Measurements from ENCODE around the gene MED31. TPM values are rescaled to one million over a fixed set of nuclear protein-coding genes. Genes with fewer than 3 reads are reported as not detected.

MED31 gene
- total and polyA plus RNA-seq, 3 donors from 2014 or later: 14.9 to 31.3 (median 19.3) TPM

- TF ChIP-seq CTCF (IDR thresholded peaks at IDR 0.05) (no peak), POLR2A (IDR thresholded peaks at IDR 0.05) (no peak)
- intact Hi-C loops (cut with DNase I; ENCODE audit: low total_unique reads): loop anchor here (10.0 kb wide), 1 partner anchor 336 kb away; no protein-coding TSS in a partner anchor
- Histone ChIP-seq H3K27ac (no peak overlapping the region), H3K4me1 (no peaks in the 10 kb centered on the region), H3K36me3 (ENCODE audit: low read depth, missing control alignments) (no peaks in the 10 kb centered on the region), H3K27me3 (no peaks in the 10 kb centered on the region), H3K9me3 (no peaks in the 10 kb centered on the region), H3K4me3 (no peak overlapping the region)
- WGBS, 2 donors: 55 to 69% methylated on average over 13 to 14 of the region's 14 CpGs
- DNase-seq: no peak
Observed at GRCh38 chr17:6668727-6669425, 17.5 kb upstream of the MED31 start.

GRCh38 chr17:6668219-6668618 is 16.8 kb upstream of the MED31 start:
- Histone ChIP-seq H3K27ac (no peak overlapping the region), H3K4me1 (no peaks in the 10 kb centered on the region), H3K9me3 (no peaks in the 10 kb centered on the region), H3K27me3 (no peaks in the 10 kb centered on the region), H3K36me3 (ENCODE audit: low read depth, missing control alignments) (no peaks in the 10 kb centered on the region), H3K4me3 (no peak overlapping the region)
- TF ChIP-seq CTCF (IDR thresholded peaks at IDR 0.05) (no peak), POLR2A (IDR thresholded peaks at IDR 0.05) (no peak)
- no peak for DNase-seq
- WGBS, 2 donors: 87 to 93% methylated on average over 17 of the region's 17 CpGs
- intact Hi-C loops (cut with DNase I; ENCODE audit: low total_unique reads): loop anchor here (10.0 kb wide), 1 partner anchor 337 kb away; no protein-coding TSS in a partner anchor

GRCh38 chr17:6667516-6667915 is 16.1 kb upstream of the MED31 start:
- Histone ChIP-seq H3K9me3 (no peaks in the 10 kb centered on the region), H3K36me3 (ENCODE audit: low read depth, missing control alignments) (no peaks in the 10 kb centered on the region), H3K27me3 (no peaks in the 10 kb centered on the region), H3K27ac (no peak overlapping the region), H3K4me1 (no peaks in the 10 kb centered on the region), H3K4me3 (no peak overlapping the region)
- intact Hi-C loops (cut with DNase I; ENCODE audit: low total_unique reads): loop anchor here (10.0 kb wide), 1 partner anchor 337 kb away; no protein-coding TSS in a partner anchor
- whole genome bisulfite sequencing, 2 donors: 74 to 76% methylated on average over 6 of the region's 6 CpGs
- TF ChIP-seq POLR2A (IDR thresholded peaks at IDR 0.05): no peak
- TF ChIP-seq CTCF (IDR thresholded peaks at IDR 0.05): no peak
- DNase-seq: no peak

GRCh38 chr17:6666557-6666956 is 15.2 kb upstream of the MED31 start:
- intact Hi-C loops (cut with DNase I; ENCODE audit: low total_unique reads): loop anchor here (10.0 kb wide), 1 partner anchor 338 kb away; no protein-coding TSS in a partner anchor

More at GRCh38 chr17:6666557-6666956, 15.2 kb upstream of the MED31 start:
- 70 to 93% methylated on average over 3 to 6 of the region's 6 CpGs for WGBS, 2 donors
- Histone ChIP-seq H3K9me3 (no peaks in the 10 kb centered on the region), H3K27ac (no peak overlapping the region), H3K36me3 (ENCODE audit: low read depth, missing control alignments) (no peaks in the 10 kb centered on the region), H3K4me3 (no peak overlapping the region), H3K4me1 (no peaks in the 10 kb centered on the region), H3K27me3 (no peaks in the 10 kb centered on the region)
- no peak for DNase-seq
- TF ChIP-seq POLR2A (IDR thresholded peaks at IDR 0.05) (no peak), CTCF (IDR thresholded peaks at IDR 0.05) (no peak)

All from testis (tissue), 3 donors.